Lower leg skin (tissue), 3 donors: ENCODE data around the gene RNF31.

ENCODE experiments used
- CTCF ChIP-seq, 3 donors: fragments of 450-650 bp; IDR thresholded peaks; one replicate each; pipeline ENCODE4 v1.5.1; 2016; ENCODE audit warnings: antibody characterized with exemption in 3 of 3, mild to moderate bottlenecking in 3 of 3, moderate library complexity in 2 of 3
- POLR2A ChIP-seq, 2 donors: fragments of 450-650 bp; IDR thresholded peaks; one replicate each; pipeline ENCODE4 v1.6.1; 2016 to 2017; ENCODE audit warnings: antibody characterized with exemption in 2 of 2, mild to moderate bottlenecking in 1 of 2, moderate library complexity in 1 of 2

- no peak for TF ChIP-seq CTCF (IDR thresholded peaks at IDR 0.05)
- TF ChIP-seq POLR2A (IDR thresholded peaks at IDR 0.05): no peak
Observed at GRCh38 chr14:24178399-24179178, 31.3 kb downstream of the RNF31 start.
